Activated naive CD4-positive, alpha-beta T cell (primary cell): ENCODE measurements around the gene MMADHC.

Experiments
- DNase-seq, 4 experiments: peaks; one replicate each; lab custom pipeline; 2025; lab: John Stamatoyannopoulos, UW

The MMADHC gene

DNA sequence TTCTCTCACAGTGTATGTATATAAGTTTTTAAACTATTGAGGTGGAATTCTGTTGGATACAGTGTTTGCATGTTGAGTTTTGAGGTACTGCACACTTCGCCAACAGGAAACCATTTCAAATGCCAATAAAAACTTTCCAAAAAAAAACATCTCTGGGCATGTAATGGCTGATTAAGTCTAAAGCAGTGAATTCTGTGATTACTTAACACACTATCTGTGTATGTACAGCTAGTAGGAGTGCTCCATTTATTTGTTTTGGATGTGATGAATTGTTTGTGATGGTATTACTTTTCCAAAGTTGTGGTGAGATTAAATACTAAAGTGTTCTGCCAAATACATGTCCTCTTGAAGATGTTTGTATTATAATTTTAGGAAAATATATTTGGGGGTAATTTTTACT is 31.1 kb downstream of the MMADHC start:
- no peak for DNase-seq

DNA sequence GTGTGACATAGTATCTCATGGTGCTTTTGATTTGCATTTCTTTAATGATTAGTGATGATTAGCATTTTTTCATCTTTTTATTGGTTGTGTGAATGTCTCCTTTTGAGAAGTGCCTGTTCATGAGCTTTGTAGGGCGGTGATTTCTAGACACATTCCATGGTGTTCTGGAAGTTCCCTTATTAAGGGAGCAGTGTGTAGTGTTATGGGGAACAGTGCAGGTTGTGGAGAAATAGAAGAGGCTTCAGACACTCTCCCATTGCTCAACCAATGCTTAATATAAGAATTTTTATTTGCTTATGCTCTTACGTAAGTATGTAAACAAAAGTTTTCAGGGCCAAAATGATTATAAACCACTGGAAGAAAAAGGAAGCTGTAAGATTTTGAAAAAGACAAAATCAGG is 34.7 kb downstream of the MMADHC start:
- DNase-seq: no peak

DNA sequence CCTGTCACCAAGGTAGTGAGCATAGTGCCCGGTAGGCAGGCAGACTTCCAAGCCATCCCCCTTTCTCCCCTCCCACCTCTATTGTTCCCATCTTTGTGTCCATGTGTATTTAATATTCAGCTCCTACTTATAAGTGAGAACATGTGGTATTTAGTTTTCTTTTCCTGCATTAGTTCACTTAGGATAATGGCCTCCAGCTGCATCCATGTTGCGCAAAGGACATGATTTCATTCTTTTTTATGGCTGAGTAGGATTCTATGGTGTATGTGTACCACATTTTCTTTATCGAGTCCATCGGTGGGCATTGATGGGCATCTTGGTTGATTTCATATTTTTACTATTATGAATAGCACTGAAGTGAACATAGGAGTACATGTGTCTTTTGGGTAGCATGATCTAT is 35.3 kb downstream of the MMADHC start:
- no peak for DNase-seq

DNA sequence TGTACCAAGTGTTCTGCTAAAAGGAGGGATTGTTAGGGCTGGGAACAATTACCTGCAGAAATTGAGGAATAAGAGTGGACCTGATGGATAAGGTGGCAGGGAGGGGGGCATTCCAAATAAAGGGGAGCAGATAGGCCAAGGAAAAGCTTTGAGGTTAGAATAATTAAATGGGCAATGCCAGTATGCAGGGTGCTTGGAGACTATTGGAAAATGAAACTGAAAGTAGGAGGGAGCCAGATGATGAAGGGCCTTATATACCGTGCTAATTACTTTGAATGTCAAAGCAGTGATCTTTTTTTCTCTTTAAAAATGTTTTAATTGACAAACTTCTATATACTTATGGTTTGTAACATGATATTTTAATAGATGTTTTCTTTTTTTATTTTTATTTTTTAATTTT is 42.9 kb downstream of the MMADHC start:
- no peak for DNase-seq

DNA sequence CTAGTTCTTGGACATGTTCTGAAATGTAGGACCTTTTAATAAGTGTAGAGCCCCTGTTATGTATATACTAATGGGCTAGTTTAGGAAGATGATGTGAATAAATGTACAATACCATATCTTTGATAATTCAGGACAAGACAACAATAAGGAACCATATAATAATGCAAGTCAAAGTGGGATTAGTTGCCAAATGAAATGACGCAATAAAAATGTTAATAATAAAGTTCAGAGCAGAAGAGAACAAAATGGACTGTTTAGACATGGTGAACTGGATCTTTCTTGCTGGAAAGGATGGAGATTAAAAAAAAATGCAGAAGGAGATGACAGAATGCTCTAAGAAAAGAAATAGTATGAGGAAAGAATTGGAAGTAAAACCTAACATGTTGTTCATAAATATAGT is 43.7 kb downstream of the MMADHC start:
- DNase-seq: no peak

DNA sequence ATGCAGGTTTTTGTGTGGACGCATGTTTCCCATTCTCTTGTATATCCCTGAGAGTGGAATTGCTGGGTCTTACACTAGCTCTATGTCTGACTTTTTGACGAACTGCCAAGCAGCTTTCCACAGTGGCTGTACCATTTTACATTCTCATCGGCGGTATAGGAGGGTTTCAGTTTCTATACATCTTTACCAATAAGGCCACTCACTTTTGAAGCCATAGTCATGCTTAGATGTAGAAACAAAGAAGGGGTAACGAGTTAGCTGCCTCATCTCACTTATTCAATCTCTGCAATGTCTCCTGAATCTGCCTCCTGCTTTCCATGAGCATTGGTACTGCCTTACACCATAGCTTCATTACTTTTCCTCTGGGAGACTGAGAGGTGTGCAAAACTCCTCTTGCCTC is 47.4 kb downstream of the MMADHC start:
- no peak for DNase-seq

DNA sequence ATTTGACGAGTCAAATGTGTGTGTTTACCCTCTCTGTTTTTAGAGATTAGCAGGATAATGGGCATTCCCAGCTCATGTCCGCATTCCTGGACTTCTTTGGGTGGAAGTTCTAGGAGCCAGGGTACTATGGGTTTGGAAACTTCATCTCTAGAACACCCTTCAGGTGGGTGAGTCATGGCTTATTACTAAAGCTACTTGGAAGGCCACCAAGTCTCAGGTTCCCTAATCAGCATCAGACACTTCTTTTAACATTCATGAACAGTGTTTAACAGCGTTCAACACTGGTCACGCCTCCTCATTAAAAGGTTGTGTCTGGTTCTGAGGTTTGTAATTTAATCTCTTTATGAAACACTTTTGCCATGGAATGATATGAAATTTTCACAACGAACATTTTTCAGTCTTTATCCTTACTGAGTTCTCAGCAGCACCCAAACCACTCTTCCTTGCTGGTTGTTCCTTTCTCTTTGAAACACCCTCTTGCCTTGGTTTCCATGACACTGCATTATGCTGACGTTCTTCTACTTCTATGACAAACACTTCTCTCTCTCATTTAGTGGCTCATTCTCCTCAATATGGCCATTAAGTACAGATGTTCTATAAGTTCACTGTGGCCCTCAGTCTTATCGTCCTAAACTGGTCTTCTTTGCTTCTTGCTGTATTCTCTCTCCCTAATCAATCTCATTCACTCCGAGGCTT is 49.3 kb downstream of the MMADHC start:
- no peak for DNase-seq

DNA sequence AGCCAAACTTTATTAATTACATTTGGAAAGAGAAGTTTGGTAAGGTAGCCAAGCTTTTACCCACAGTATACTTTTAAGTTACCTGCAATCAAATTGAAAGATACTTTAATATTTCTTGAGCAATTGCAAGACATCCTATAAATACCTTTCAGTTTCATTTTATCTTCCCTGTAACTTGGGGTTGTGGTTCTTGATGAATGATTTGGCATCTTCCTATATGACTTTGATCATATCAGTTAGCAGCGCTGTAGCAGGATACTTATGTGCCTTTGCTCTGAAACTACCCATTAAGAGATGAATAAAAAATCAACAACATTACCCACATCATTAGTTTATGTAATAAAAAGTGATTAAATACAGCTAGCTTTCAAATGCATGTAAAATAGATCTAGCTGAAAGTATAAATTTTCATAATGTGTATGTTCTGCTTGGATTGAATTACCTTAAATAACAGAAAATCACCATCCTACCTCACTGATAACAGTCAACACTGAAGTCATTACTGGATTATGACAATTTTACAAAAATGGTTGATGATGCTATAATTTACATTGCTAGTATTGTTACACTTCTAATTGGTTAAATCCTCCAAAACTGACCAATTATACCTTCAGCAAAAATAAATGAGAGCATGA is 50.4 kb downstream of the MMADHC start:
- DNase-seq: no peak

DNA sequence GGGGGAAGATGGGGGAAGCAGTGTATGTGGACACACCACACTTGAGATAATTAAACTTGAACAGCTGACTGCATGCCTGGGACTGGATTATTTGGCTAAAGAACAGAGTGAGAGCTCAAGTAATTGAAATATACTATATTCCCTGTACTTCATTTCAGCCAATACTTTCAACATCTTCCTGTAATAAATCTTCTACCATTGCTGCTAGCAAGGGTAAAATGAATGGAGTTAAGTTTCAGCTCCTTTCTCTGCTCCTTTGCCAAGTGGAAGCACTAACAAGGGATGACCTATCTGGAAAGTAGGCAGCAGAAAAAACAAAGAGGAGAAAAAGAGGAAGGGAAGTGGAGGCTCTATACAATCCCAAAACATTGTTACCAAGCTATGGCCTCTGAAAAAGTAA is 50.9 kb downstream of the MMADHC start:
- DNase-seq: no peak

DNA sequence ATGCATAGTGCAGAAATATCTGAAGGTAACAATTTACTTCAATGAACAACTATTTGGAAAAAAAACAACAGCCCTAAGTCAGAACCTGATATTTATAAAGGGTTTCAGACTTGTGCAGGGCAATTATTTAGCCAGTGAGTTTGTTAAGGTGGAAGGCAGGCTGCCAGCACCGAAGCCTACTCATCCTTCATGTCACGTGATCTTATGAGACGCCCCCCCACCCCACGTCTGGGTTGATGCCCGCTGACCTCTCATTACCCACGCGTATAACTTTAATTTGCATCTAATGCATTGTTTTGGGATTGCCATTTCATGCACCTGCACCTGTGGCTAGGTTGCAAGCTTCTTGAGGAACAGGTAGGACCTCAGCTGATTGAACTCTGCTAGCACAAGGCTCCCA is 52.9 kb downstream of the MMADHC start:
- DNase-seq: no peak

DNA sequence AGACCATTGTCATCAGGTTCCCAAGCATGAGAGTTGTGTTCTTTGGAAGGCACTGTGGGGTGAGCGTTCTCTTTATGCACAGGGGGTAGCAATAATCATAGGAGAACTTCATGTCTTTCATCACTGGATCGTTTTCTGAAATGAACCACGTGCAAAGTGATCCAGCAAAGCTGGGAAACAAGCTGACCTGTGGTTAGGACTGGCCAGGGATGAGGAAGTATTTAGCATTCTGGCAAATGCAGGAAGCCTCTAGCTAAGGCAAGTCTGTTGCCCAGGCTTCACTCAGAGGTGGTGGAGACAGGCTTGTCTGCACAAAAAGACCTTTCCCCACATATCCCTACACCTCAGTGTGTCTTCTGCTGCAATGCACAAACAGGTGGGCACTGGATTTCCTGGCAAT is 58.6 kb downstream of the MMADHC start:
- no peak for DNase-seq

DNA sequence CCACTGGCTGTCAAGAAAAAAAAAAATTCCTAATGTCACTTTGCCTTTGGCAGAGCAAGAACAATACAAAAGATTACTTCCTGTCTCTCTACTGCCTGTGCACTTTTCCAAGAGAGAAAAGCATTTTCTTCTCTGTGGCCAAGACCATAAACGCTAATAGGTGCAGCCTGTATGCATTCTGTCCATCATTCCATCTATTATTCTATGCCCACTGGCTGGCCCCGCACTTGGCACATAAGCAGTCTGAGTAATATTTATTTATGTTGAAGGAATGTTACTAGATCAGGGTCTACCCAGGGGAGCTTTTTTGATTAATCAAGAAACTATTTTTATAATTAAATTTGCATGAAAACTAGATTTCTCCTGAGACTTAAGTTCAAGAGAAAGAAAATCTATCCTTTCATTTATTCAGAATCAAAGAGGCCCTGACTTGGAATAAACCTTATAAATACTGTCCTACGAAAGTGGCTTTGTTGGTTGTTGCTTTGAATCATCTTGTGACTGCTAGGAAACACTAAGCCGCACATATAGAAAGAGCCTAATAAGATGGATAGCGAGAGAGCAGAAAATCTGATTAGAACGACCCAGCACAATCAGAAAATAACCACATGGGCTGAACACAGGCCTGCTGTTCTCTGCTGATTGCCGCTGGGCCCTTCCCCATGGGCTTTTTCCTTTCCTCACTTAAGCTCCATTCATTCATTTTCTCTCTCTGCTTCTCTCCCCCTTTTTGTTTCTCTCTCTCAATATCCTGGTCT is 59.4 kb downstream of the MMADHC start:
- no peak for DNase-seq

DNA sequence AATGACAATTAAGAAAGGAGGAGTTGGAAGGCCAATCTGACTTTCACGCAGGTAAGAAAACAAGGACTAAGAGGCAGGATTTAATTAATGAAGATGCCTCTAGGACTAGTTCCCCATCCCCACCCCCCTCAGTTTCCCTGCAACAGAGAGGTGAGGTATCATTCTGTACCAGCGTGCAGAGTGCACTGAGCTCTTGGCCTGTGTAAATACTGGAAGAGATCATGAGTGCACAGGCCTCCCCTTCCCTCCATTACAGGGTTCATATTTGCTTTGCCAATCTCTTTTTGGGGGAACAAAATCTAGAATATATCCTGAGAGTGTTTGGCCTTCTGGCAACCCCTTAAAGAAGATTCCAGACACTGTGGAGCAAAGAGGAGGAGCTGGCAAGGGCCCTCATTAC is 60.9 kb downstream of the MMADHC start:
- DNase-seq: no peak

DNA sequence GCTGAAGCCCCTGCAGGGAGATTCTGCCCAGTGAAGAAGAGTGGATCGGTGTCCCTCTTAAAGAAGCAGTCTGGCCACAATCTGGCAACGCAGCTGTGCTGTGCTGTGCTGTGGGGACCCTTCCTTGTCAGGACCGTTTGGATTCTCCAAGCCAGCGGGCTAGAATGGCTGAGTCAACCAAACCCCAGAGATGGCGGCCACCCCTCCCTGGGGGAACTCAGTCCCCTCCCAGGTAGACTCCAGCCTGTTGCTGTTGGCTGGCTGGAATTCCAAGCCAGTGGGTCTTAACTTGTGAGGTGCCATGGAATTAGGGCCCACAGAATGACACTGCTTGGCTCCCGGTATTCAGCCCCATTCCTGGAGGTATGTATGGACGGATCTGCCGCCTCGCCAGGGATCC is 62.3 kb downstream of the MMADHC start:
- no peak for DNase-seq
